H54 (cell line): ENCODE measurements around the gene HES7.
"Not testable (repeated sequence)": the region's sequence is repeated elsewhere in the genome, so short reads cannot be mapped to it uniquely, and the experiment has no call there.

Source experiments
- DNase-seq: peaks from one replicate; pipeline ENCODE4 v3.0.0; 2011; ENCODE audit warnings: low spot score, mixed read lengths; ENCODE audit not compliant: insufficient read length
- FAIRE-seq: peaks from 3 replicates; lab custom pipeline; 2011; peaks lifted over from hg19 to GRCh38; lab: Jason Lieb, UNC
- POLR2A ChIP-seq: IDR thresholded peaks from 2 replicates; pipeline ENCODE4 v1.6.1; 2011; ENCODE audit warnings: low read depth, mild to moderate bottlenecking, low read length

HES7 gene

GRCh38 chr17:8117980-8118768, 5.7 kb downstream of the HES7 start, which contains the start of gene ALOXE3:
ALOXE3 (minus strand) TSS chr17:8118514; CDS start chr17:8117990, 524 bp downstream.
- FAIRE-seq (no peak), DNase-seq (no peak)
- TF ChIP-seq POLR2A, result no peak

- DNase-seq (no peak), FAIRE-seq (no peak)
- no peak for TF ChIP-seq POLR2A
Observed at GRCh38 chr17:8117367-8117979, 6.4 kb downstream of the HES7 start.

GRCh38 chr17:8116776-8117175, 7.1 kb downstream of the HES7 start:
- FAIRE-seq (no peak), DNase-seq (no peak)
- TF ChIP-seq POLR2A, result no peak

- DNase-seq (no peak), FAIRE-seq (no peak)
Observed at GRCh38 chr17:8110907-8111306, 13.0 kb downstream of the HES7 start.

GRCh38 chr17:8110456-8110804, 13.5 kb downstream of the HES7 start:
- no peak for TF ChIP-seq POLR2A
- DNase-seq (no peak), FAIRE-seq (no peak)

More at GRCh38 chr17:8110907-8111306, 13.0 kb downstream of the HES7 start:
- no peak for TF ChIP-seq POLR2A

- no peak for DNase-seq
Observed at GRCh38 chr17:8109661-8110455, 14.0 kb downstream of the HES7 start.

GRCh38 chr17:8108972-8109660, 14.8 kb downstream of the HES7 start:
- TF ChIP-seq POLR2A, result no peak
- DNase-seq, result no peak
- FAIRE-seq, result no peak

More at GRCh38 chr17:8109661-8110455, 14.0 kb downstream of the HES7 start:
- FAIRE-seq, result no peak
- TF ChIP-seq POLR2A, result no peak

GRCh38 chr17:8106980-8107379, 16.9 kb downstream of the HES7 start:
- not testable (repeated sequence) for FAIRE-seq

GRCh38 chr17:8105957-8106398, 17.9 kb downstream of the HES7 start:
- no peak for TF ChIP-seq POLR2A
- FAIRE-seq (no peak), DNase-seq (no peak)

More at GRCh38 chr17:8106980-8107379, 16.9 kb downstream of the HES7 start:
- not testable (repeated sequence) for DNase-seq

- no peak for TF ChIP-seq POLR2A
- DNase-seq, result no peak
- FAIRE-seq, result no peak
Observed at GRCh38 chr17:8104911-8105310, 19.0 kb downstream of the HES7 start.

GRCh38 chr17:8103549-8103948, 20.4 kb downstream of the HES7 start:
- no peak for FAIRE-seq
- TF ChIP-seq POLR2A, result no peak
- DNase-seq, result no peak

GRCh38 chr17:8101721-8102120, 22.2 kb downstream of the HES7 start:
- no peak for DNase-seq
- TF ChIP-seq POLR2A, result no peak
- no peak for FAIRE-seq

GRCh38 chr17:8100763-8101162, 23.1 kb downstream of the HES7 start:
- no peak for FAIRE-seq
- TF ChIP-seq POLR2A, result no peak

More at GRCh38 chr17:8100763-8101162, 23.1 kb downstream of the HES7 start:
- DNase-seq, result no peak
